Left renal pelvis (tissue), 4 donors: ENCODE results near the gene TARDBP. TPM values are rescaled to one million over a fixed set of nuclear protein-coding genes. Genes with fewer than 3 reads are reported as not detected.

ENCODE experiments used
- polyA plus RNA-seq, 4 donors: library from polyadenylated mRNA; unstranded; fragments of 120-200 nt; gene quantifications; one replicate each; pipeline ENCODE4 v1.2.1, GENCODE V29; 2013; ENCODE audit not compliant: insufficient read length in 4 of 4

Gene TARDBP
- polyA plus RNA-seq, 4 donors = 232 to 328 (median 316) TPM

Other genes with a start within 250 kb of the TARDBP start
- 10 to 100 TPM in 3 of 4 donors, 1 to 10 TPM in 1; 3.8 to 25.2 (median 18.5) TPM for gene CASZ1, start 216.0 kb upstream of the TARDBP start, polyA plus RNA-seq
- gene MASP2, start 34.6 kb downstream of the TARDBP start, polyA plus RNA-seq = 10 to 100 TPM in 1 of 4 donors, 1 to 10 TPM in 3; 3.6 to 10.0 (median 3.9) TPM
- gene SRM, start 47.4 kb downstream of the TARDBP start, polyA plus RNA-seq = 10 to 100 TPM; 42.0 to 56.6 (median 48.4) TPM
- 100 to 1,000 TPM in 1 of 4 donors, 10 to 100 TPM in 3; 70.6 to 102 (median 87.0) TPM for gene EXOSC10, start 87.2 kb downstream of the TARDBP start, polyA plus RNA-seq
- gene ANGPTL7, start 176.7 kb downstream of the TARDBP start, polyA plus RNA-seq = 1 to 10 TPM in 1 of 4 donors, under 1 TPM in 2, not detected in 1; 0.09 to 1.2 (median 0.10) TPM
- 10 to 100 TPM; 27.5 to 45.6 (median 40.9) TPM for gene MTOR, start 249.9 kb downstream of the TARDBP start, polyA plus RNA-seq